Gastroesophageal sphincter (tissue), 3 donors: ENCODE data around the gene ATP9B.

Source experiments
- CTCF ChIP-seq, 4 experiments: fragments of 200-600 bp in 2 of 4; fragments of 450-650 bp in 2 of 4; sonication (generic) in 1 of 4; IDR thresholded peaks; one replicate each; pipeline ENCODE4 v1.5.1; 2017 to 2019; ENCODE audit warnings: antibody characterized with exemption in 4 of 4, mild to moderate bottlenecking in 2 of 4, moderate library complexity in 2 of 4
- EP300 ChIP-seq: sonication (generic); formaldehyde crosslinking; IDR thresholded peaks from one replicate; pipeline ENCODE4 v1.6.1; 2017; ENCODE audit warnings: antibody characterized with exemption, mild to moderate bottlenecking
- POLR2A ChIP-seq, 2 donors: fragments of 450-650 bp; IDR thresholded peaks; one replicate each; pipeline ENCODE4 v1.6.1; 2017; ENCODE audit warnings: antibody characterized with exemption in 2 of 2, mild to moderate bottlenecking in 2 of 2, moderate library complexity in 1 of 2
- POLR2AphosphoS5 ChIP-seq: sonication (generic); formaldehyde crosslinking; IDR thresholded peaks from one replicate; pipeline ENCODE4 v1.6.1; 2017; ENCODE audit warnings: antibody characterized with exemption

GRCh38 chr18:79380816-79381806 lies 311.9 kb downstream of the ATP9B start:
- TF ChIP-seq CTCF (IDR thresholded peaks at IDR 0.05), result peak in 3 of 4 experiments; percentile 75 to 94 (median 87)
- TF ChIP-seq POLR2AphosphoS5, result peak; percentile 21
- no peak for TF ChIP-seq POLR2A (IDR thresholded peaks at IDR 0.05)
- no peak for TF ChIP-seq EP300
